ENCODE measurements around the gene PDIA2.

The PDIA2 gene

GRCh38 chr16:282491-282890 lies 473 bp upstream of the PDIA2 start:
- H3K9me3 ChIP-seq = no peaks in the 10 kb centered on the region
- H3K36me3 ChIP-seq = peaks cover 3 to 20% (median 11%) of the 10 kb centered on the region in 3 donors
- no peak overlapping the region for H3K4me3 ChIP-seq
- peaks cover 0 to 16% (median 11%) of the 10 kb centered on the region in 4 donors for H3K4me1 ChIP-seq
- H3K27ac ChIP-seq = no peak overlapping the region
- intact Hi-C loops (cut with DNase I; ENCODE audit: low total_unique reads) = no loop called here
- peaks cover 0 to 42% of the 10 kb centered on the region in 2 donors for H3K27me3 ChIP-seq
- no peak for DNase-seq
- TF ChIP-seq CTCF (IDR thresholded peaks at IDR 0.05) = no peak

- Histone ChIP-seq H3K27me3 (peaks cover 0 to 36% of the 10 kb centered on the region in 2 donors), H3K4me1 (peaks cover 0 to 16% (median 11%) of the 10 kb centered on the region in 4 donors), H3K9me3 (no peaks in the 10 kb centered on the region), H3K27ac (no peak overlapping the region), H3K4me3 (no peak overlapping the region), H3K36me3 (peaks cover 15 to 40% (median 31%) of the 10 kb centered on the region in 3 donors)
- TF ChIP-seq CTCF (IDR thresholded peaks at IDR 0.05) = no peak
- no peak for DNase-seq
- intact Hi-C loops (cut with DNase I; ENCODE audit: low total_unique reads) = no loop called here
Measured at GRCh38 chr16:284204-285120, 1.5 kb downstream of the PDIA2 start.

- peaks cover 0 to 12% (median 10%) of the 10 kb centered on the region in 4 donors for H3K4me1 ChIP-seq
- no peak overlapping the region for H3K4me3 ChIP-seq
- intact Hi-C loops (cut with DNase I; ENCODE audit: low total_unique reads) = no loop called here
- peaks cover 0 to 29% of the 10 kb centered on the region in 2 donors for H3K27me3 ChIP-seq
- no peaks in the 10 kb centered on the region for H3K9me3 ChIP-seq
- TF ChIP-seq CTCF (IDR thresholded peaks at IDR 0.05) = no peak
- DNase-seq = no peak
- H3K36me3 ChIP-seq = peaks cover 15 to 49% (median 40%) of the 10 kb centered on the region in 3 donors
- no peak overlapping the region for H3K27ac ChIP-seq
Measured at GRCh38 chr16:285146-286055, 2.4 kb downstream of the PDIA2 start.

- Histone ChIP-seq H3K36me3 (peaks cover 23 to 62% (median 53%) of the 10 kb centered on the region in 3 donors), H3K4me3 (no peak overlapping the region), H3K4me1 (peaks cover 0 to under 1% (median 0%) of the 10 kb centered on the region in 4 donors), H3K27ac (no peak overlapping the region), H3K27me3 (peaks cover 0 to 17% of the 10 kb centered on the region in 2 donors), H3K9me3 (no peaks in the 10 kb centered on the region)
- intact Hi-C loops (cut with DNase I; ENCODE audit: low total_unique reads) = no loop called here
- no peak for DNase-seq
- TF ChIP-seq CTCF (IDR thresholded peaks at IDR 0.05) = no peak
Measured at GRCh38 chr16:286491-287297, 3.7 kb downstream of the PDIA2 start.

- peaks cover 0 to 10% of the 10 kb centered on the region in 2 donors for H3K27me3 ChIP-seq
- no peak overlapping the region for H3K4me3 ChIP-seq
- intact Hi-C loops (cut with DNase I; ENCODE audit: low total_unique reads) = no loop called here
- no peak for DNase-seq
- no peak overlapping the region for H3K27ac ChIP-seq
- no peaks in the 10 kb centered on the region for H3K9me3 ChIP-seq
- no peak for TF ChIP-seq CTCF (IDR thresholded peaks at IDR 0.05)
- H3K36me3 ChIP-seq = peaks cover 29 to 69% (median 60%) of the 10 kb centered on the region in 3 donors
- no peaks in the 10 kb centered on the region for H3K4me1 ChIP-seq
Measured at GRCh38 chr16:287298-287811, 4.4 kb downstream of the PDIA2 start.

Data from tibial artery (tissue), 4 donors.